SW480 (cell line): Measurements from ENCODE around the gene PPP1R3G.

Source experiments
- DNase-seq: peaks from one replicate; pipeline ENCODE4 v3.0.0-alpha.2; 2016; ENCODE audit warnings: low spot score

PPP1R3G gene

GRCh38 chr6:5094327-5094726 lies 9.2 kb downstream of the PPP1R3G start:
- no peak for DNase-seq

GRCh38 chr6:5095236-5095635 lies 10.1 kb downstream of the PPP1R3G start:
- DNase-seq: no peak

DNA sequence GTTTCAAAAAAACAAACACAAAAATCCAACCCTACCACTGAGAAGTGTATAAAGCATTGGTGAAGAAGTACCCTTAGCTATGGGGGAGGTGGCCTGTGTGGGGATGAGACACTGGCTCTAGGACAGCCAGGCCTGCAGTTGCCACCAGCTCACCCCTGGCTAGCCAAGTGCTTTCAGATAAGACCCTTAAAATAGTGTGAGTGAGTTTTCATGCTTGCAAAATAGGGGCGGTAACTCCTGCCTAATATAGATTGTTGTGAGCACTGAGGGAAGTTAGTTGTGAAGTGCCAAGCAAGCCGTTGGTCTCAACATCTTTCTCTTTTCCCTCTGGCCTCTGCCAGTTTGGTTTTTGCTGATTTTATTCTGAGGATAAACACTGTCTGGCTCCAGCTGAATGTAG lies 11.3 kb downstream of the PPP1R3G start:
- no peak for DNase-seq

DNA sequence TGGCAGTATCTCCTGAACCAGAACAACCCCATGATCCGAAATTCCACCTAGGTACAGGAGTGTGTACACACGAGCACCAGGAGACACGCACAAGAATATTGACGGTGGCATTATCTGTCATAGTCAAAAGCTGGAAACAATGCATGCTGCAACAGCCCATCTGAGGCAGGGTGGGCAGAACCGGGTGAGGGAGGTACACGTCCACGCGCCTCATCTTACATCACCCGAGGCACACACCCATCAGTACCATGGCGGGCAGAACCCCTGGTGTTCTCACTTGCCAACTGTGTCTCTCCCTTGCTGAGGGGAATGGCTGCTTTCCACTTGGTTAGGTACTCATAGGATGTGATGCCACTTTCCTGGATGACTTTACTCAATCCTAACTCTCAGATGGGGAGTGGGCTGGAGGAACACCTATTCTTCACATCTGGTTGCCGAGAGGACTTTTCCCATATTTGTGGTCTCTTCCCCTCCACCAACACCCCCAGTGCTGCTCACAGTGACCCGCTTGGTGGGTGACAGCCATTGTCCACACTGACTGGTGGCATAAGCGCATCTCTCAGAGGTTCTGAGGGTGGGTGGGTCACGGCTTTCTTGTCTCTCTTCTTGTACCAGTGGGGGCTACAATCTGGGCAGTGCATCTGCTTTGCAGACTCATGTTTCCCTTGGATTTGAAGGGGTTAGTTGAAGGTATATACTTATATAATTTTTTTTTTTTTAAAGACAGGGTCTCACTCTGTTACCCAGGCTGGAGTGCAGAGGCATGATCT lies 13.5 kb downstream of the PPP1R3G start:
- DNase-seq: no peak

GRCh38 chr6:5099537-5099936 lies 14.4 kb downstream of the PPP1R3G start:
- DNase-seq: no peak

DNA sequence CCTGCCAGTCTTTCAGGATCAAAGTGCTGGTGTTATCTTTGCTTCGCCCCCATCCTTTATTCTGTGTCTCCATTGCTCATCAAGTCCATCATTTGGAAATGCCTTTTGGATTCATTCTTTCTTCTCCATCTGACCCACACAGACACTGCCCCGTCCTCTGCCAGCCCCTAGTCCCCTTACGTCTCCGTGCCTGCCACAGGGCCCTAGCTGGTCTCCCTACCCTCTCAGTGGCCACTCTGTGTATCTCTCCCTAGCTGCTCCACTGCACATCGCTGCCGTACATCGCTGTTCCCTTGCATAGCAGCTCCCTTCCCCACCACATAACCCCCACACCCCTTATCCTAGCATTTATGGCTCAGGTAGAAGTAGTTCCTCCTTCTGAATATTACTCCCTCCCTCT lies 15.7 kb downstream of the PPP1R3G start:
- no peak for DNase-seq

DNA sequence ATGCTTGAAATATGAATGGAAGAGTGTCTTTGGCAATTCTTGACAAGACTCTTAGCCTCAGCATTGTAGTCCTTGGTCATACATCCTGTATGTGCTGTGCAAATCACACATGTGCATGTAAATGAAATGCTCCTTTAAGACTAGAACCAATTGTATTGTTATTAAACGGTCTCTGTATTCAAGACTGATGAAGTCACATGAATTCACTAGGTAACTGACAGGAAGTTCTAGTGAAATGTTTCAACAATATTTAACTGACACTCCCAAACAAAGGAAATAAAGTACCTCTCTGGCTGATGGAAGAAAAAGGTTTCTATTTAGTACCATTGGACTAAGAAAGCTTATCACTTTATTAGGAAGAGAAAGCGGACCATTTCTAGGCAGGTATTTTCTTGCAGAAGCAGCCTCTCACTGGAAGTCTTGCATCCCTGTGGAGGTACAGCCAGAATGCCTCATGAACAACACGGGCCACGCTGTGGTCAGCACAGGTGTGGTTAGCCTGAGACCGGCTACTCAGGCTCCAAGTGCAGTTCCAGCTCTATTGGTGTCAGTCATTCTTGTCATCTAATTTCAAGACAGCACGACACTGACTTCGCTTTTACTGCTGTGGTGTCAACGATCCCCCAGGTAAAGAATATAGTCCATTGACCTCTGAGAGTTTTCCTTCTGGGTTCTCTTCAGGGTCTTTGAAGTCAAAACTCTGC lies 17.3 kb downstream of the PPP1R3G start:
- no peak for DNase-seq

DNA sequence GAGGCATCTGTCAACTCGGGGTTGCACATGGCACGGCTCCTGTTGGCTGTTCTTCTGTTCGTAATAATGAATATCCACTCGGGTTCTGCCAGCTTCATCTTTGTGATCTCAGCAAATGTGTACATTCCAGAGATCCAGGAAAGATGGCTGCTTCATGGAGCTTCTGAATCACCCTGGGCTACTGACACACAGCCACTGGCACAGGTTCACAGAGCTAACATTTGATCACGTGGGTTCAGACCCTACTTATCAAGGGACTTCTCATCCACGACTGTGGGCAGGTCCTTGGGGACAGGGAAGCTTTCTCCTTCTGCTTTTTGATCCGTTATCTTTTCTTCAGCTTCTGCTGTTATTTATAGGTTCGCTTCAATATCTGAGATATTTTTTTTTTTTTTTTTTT lies 18.1 kb downstream of the PPP1R3G start:
- no peak for DNase-seq

DNA sequence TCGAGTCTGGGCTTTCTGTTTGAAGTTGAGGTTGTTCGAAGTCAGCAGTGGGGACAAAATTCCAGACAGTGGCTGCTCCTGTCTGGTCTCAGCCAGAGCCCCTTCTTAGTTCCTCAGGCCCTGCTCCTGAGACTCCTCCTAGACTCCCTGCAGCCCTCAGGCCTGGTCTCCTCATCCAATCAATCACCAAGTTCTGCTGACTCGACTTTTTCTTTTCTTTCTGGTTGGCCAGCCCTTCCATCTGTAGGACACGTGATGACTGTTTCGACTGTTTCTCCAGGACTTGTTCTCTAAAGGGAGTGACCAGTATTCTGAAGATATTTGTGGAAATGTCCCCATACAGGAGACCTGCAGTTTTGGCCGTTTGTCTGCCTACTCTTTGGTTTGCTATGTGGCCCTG lies 19.5 kb downstream of the PPP1R3G start:
- no peak for DNase-seq

DNA sequence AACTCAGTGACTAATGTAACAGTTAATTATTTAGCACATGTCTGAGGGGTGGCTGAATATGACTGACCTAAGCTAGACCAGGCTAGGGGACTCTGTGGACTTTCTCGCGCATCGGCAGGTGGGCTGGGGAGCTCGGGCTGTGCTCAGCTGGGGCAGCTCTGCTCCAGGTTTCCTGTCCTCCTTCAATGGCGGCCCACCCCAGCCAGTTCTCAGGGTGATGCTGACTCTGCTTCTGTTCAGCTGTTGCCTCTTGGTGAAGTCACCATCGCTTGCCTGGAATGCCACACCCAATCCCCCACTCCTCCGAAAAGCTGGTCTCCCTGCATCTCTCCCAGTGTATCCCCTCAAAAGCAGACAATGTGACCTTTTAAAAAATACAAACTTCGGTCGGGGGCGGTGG lies 20.0 kb downstream of the PPP1R3G start:
- no peak for DNase-seq

DNA sequence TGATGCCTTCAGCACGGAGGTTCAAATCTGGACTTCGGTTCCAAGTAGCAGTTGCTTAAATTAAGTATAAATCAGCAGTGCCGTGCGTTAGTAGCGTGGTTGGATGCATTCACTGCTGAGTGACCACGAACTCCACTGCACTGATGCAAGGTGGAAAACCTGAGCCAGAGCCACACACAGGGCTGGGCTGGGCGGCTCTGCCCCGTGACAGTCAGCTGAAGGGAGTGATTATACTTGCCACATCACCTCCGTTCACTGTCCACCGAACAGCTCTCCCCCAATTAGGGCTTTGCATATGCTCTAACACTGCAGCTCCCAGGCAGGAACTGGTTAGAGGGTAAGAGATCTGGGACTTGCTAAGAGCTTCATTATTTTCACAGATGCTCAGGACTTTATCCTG lies 22.2 kb downstream of the PPP1R3G start:
- no peak for DNase-seq

DNA sequence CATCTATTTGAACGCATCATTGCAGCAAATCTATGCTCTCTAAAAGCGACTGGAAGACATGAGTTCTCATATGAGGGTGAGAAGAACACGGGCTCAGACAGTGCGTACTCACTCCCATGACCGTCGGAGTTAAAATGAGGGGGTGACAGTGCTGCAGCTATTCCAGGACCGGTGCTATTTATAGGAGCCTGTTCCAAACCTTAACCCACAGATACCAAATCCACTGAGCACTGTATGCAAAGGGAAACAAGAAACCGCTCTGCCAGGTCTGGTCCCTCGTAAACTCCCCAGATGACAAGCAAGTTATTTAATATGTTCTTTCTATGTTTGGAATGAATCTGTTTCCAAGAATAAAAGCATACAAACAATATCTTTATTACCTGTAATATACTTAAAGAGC lies 22.9 kb downstream of the PPP1R3G start:
- no peak for DNase-seq

DNA sequence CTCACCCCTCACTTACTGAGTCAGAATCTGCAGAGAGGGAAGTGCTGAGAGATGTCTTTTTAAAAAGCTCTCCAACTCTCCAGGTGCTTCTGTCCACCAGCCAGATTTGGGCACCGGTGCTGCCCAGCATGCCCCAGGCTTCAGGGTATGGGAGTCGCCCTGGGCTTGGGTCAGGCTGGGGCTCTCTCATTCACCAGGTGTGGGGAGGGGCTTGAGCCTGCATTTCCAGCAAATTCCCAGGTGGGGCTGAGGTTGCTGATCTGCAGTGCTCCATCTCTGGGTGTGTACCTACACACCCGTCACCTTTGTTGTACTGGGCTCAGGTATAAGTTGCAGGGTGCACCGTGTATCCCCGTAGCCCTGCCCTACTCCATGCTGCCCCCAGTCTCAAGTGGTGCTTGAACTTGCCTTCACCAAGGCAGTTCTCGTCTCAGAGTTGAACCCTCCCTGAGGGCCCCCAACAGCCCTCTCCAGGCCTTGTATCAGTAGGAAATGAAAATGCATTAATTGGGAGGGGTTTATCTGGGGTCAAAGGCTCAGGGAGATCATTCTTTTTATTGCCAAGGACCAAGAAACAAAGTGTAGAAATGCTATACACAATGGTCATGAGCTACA lies 23.5 kb downstream of the PPP1R3G start:
- DNase-seq: no peak

DNA sequence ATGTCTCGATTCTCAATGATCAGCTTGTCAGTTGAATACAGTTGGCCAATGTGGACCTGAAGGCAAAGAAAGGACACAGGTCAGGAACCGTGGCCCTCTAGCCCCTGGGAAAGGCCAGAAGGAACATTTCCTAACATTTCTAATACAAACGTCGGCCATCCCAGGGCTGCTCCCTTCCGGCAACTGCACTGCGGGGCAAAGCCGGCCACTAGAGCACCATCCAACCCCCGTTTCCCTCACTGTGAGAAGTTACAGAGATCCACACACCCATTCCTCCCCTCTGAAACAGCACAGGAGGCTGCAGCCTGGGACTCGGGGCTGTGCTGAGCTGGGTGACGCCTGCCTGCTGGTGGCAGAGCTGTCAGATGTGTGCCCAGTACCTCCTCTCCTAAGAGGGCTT lies 24.3 kb downstream of the PPP1R3G start:
- DNase-seq: no peak

- no peak for DNase-seq
These were observed 25.1 kb downstream of the PPP1R3G start for GRCh38 chr6:5110246-5110645.

- DNase-seq: no peak
These were observed 26.5 kb downstream of the PPP1R3G start for GRCh38 chr6:5111626-5112025.

GRCh38 chr6:5112066-5112799 lies 27.1 kb downstream of the PPP1R3G start:
- no peak for DNase-seq

GRCh38 chr6:5113096-5113495 lies 28.0 kb downstream of the PPP1R3G start:
- no peak for DNase-seq

DNA sequence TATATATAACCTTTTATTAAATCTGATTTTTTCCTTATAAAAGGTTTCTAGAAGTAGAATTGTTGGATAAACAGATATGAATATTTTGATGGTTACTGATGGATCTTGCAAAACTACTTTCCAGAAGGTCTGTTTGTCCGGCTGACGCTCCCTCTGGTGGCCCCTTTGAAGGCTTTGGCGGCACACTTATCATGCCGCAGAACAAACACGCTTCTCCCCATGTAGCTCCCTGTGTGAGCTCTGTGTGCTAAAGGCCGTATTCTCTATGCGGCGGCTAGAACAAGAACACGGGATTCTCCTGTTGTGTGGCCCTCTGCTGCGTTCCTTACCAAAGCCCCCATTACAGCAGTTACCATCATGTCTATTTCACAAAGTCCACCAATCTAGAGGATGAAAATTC lies 30.0 kb downstream of the PPP1R3G start:
- no peak for DNase-seq

DNA sequence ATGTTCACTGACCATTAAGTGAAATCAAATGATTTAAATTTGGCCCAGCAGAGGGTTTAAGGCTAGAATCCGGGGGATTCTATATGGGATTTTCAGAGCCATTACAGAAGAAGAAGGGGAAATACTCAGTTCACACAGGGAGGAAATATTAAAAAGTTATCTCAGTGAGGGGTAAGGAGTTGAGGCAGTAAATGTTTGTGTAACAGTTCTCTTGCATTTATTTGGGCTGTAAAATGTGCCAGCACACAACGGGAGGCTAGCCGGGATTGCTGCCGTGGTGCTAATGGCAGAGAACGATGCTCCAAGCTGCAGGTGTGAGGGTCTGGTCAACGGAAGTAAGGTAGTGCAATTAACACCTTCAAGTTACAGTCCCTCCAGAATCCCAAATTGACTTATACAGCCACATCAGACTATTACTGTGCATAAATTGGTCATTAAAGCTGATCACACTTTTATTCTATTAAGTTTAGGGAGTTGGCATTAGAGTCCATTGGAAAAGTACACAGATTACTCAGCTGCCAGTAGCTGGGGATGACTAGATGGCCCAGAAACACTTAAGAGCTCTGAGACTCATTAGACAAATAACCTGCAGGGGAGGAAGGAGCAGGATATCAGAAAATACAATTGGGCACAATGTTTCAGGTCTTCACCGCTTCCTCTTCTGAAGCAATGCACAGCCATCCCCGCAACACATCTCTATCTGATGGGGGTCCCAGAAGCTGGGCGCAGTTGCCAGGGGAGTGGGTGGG lies 31.3 kb downstream of the PPP1R3G start:
- no peak for DNase-seq

DNA sequence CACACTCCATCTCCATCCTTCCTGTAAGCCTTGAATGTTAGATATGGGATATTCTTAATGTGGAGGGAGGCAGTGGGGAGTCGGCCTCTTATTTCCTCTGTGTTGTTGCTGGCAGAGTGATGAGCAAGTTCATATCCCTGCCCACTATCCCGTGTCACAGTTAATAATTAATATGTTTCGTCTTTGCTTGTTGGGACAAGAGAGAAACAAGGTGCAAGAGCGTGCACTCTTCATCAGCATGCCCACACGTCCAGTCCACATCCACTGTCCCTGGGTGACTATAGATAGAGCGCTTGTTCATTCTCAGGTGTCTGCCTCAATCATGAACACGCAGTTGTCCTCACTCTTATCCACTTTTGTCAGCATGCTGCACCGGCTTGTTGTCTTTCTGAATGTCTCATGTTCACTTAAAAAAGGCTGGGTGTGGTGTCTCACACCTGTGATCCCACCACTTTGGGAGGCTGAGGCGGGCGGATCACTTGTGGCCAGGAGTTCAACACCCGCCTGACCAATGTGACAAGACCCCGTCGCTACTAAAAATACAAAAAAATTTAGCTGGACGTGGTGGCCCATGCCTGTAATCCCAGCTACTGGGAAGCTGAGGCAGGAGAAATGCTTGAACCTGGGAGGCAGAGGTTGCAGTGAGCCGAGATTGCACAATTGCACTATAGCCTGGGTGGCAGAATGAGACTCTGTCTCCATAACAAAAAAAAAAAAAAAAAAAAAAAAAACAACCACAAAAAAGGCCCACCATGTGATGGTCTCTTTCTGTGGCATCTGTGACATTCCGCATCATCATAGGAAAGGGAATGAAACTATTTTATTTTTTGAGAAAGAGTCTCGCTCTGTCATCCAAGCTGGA lies 34.2 kb downstream of the PPP1R3G start:
- no peak for DNase-seq
